Activated T-cell treated with anti-CD3 and anti-CD28 coated beads for 24 hours (primary cell): ENCODE measurements around the gene GYG1.

Source experiments
- DNase-seq: peaks from one replicate; pipeline ENCODE4 v3.0.0-alpha.2; 2020; ENCODE audit warnings: low read depth

The GYG1 gene

DNA sequence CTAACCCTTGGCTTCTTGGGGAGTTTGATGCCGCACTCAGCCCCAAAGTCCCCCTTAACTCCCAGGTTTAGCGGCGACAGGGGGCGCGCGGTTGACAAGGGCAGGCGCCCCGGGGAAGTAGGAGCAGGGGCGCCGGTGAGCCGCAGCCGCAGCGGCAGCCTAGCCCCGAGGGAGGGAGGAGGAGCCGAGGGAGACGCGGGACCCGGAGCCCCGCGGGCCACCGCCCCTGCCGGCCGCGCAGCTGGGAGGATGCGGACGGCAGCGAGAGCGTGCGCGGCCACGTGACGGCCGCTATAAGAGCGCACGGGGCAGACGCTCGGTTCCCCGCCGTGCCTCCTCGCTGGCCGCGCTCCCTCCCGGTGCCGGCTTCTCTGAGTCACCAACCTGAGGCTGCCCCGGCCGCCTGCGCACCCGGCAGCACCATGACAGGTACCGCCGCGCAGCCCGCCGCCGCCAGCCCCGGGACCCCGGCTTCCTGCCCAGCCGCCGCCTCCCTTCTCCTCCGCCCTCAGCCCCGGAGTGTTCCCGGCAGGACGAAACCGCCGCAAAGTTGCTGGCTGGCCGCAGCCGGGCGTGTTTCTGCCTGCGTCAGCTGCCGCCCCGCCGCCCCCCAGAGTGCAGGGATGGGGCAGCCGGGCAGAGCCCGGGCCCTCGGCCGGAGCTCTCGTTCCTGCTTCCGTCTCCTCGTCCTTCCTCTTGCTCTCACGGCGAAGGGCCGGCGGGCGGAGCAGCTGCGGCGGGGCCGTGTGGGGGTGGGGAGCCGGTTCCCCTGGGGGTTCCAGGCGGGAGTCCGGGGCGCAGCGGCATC, at the start of gene GYG1:
Gene GYG1 (plus strand): TSS at position 322 of the 808 bp plus-strand sequence. CDS start 101 bp downstream, at position 423.
- DNase-seq: peak; percentile 72

DNA sequence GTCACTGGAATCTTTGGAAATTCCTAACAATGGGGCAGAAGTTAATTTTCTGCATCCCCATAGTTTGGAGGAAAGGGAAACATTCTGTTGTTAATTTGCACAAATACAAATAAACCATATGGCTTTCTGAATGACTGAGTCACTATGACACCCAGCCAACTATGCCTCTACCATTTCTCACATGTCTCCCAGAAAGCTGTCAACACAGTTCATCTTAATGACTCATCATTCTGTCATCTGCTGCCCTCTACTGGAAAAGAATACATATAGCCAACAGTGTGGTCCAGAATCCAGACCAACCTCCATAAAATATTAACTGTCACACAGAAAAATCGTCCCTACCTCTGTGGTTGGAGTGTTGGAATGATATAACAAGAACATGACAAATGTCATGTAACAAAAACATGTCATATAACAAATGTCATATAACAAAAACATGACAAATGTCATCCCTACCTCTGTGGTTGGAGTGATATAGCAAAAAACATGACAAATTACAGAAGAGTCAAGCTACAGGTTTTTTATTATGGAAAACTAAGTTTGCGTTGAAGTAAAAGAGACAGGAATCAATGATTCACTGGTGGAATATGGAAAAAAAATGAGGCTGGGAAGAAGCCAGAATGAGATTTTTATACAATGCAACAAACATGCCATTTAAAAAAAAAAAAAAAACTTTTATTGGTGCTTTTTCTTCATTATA, 47.7 kb upstream of the GYG1 start:
- DNase-seq: peak; percentile 7

- DNase-seq: no peak
Observed at GRCh38 chr3:148945116-148945515, 46.2 kb upstream of the GYG1 start.

DNA sequence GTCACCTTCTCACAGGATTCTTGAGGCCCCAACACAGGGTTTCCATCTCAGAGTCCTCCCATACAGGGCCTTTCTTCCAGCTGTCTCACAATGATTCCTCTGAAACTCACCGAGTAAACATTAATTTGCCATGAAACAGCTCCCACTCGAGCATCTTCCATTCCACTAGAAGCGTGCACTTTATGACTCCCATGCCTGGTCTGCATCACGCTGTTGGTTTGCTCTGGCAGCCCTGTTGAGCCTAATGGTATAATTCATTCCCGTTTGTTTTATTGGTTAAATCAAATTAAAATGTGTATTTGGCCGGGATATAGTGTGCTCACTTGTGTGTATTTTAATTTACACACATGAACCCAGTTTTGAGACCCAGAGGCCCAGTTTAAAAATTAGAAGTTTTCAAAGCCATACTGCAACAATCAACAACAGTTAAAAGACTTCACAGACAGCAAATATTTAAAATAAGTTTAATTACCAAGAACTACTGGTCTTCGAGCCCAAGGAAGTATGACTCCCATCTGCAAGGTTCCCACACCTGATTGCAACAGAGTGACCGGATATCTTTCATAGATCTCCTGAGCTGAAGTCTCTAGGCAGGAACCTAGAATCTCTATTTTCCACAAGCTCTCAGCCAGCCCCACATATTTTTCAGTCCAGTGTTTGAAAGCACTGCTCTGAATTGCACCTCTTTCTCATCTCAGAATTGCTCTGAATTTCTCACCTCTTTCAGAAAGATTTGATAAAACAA, 42.3 kb upstream of the GYG1 start:
- no peak for DNase-seq

- no peak for DNase-seq
Observed at GRCh38 chr3:148950806-148951205, 40.5 kb upstream of the GYG1 start.

GRCh38 chr3:148951599-148952361, 39.6 kb upstream of the GYG1 start:
- DNase-seq: no peak

GRCh38 chr3:148953094-148953493, 38.2 kb upstream of the GYG1 start:
- no peak for DNase-seq

GRCh38 chr3:148954981-148955380, 36.4 kb upstream of the GYG1 start:
- DNase-seq: no peak

- no peak for DNase-seq
Observed at GRCh38 chr3:148955544-148956346, 35.6 kb upstream of the GYG1 start.

DNA sequence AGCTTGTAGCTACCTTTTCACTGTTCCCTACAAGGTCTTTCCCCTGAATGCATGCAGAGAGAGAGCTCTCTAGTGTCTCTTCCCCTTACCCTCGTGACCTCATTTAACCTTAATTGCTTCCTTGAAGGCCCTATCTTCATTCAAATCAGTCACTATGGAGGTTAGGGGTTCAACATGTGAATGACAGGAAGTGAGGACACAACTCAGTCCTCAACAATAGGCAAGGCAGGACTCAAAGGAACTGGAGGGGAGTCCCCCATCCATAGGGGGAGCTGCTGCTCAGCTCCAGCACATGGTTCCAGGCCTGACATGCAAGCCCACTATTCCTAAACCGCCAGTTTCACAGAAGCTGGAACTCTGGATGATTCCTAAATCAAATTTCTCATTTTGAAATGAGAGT, 33.8 kb upstream of the GYG1 start:
- no peak for DNase-seq

- no peak for DNase-seq
Observed at GRCh38 chr3:148958696-148959095, 32.6 kb upstream of the GYG1 start.

GRCh38 chr3:148962513-148962912, 28.8 kb upstream of the GYG1 start:
- DNase-seq: no peak

- no peak for DNase-seq
Observed at GRCh38 chr3:148964809-148965208, 26.5 kb upstream of the GYG1 start.

GRCh38 chr3:148968321-148968720, 23.0 kb upstream of the GYG1 start:
- no peak for DNase-seq

- DNase-seq: no peak
Observed at GRCh38 chr3:148970271-148970670, 21.1 kb upstream of the GYG1 start.

DNA sequence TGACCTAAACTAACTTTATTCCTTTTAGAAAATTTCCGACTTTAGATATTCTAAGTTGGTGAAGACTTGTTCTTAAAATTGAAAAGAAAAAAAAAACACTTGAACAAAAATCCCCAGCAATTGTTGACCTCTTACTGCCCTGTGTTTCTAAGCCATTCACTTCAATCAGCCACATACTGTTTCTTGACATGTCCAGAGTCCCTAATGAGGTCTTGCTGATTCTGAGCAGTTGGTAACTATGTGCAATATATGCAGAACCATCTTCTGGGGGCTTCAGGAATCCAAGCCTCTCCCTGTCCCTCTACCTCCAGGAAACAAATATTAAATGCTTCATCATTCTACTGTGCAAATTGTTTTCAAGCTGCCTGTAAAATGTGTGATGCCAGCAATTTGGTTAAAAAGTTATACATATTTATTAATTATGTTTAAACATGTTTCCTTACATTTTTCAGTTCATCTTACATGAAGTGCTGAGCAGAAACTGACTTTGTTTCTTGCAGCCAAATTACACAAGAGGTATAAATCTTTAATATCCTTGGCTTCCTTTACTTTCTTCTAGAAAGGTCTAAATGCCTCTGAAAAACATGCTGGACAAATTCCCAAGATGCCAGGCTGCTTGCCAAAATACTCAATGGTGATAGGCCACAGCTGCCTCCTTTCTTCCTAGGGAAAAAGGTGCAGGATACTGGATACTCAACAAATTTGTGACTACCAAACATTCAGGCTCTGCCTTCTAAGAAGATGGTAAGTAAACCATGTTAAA, 19.8 kb upstream of the GYG1 start:
- DNase-seq: no peak

DNA sequence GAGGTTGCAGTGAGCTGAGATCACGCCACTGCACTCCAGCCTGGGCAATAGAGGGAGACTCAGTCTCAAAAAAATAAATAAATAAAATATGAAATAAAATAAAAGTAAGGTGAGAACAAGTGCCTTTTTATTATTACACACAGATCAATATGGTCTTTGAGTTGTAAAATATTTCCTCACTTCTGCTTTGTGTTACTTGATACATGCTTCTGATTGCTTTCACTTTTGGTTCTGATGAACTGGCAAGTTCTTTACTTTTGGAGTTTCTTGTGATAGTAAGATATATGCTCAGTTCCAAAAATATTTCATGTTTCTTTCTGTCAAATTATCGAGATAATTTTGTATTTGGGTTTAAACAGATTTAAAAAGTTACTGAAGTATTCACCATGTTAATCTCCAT, 16.6 kb upstream of the GYG1 start:
- DNase-seq: no peak

DNA sequence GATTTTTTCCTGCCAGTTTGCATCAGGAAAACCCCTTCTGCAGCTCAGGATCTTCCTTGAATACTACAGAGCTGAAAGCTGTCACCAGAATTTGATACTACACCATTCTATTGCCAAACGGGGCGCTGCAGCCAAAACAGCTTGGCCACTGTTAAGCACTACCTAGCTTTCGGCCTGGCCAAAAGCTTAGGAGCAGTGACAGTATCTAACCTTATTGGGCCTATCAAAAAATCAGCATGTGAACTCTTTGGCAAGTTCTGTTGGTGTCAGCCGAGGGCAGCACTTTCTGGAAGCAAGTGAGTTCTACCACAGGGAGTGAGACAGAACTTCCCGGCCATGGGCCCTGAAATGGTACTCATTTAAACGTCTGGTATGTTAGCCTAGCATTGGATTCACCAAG, 16.1 kb upstream of the GYG1 start:
- no peak for DNase-seq

DNA sequence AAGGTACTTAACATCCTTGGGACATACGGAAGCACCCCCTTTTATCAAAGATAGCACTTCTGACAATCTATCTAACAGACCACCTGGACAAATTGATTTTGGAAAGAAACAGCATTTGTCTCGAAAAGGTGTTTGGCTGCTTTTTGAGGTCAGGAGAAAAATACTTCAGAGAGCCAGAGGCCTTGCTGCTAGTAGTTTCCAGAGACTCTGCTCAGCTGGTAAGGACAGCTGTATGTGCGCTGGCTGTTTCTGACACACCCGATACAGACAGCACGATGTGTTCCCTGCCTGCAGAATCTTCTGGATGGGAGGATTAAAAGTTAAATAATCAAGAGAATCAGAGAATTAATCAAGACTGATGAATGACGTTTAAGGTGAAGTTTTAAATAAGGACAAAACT, 15.6 kb upstream of the GYG1 start:
- DNase-seq: no peak

DNA sequence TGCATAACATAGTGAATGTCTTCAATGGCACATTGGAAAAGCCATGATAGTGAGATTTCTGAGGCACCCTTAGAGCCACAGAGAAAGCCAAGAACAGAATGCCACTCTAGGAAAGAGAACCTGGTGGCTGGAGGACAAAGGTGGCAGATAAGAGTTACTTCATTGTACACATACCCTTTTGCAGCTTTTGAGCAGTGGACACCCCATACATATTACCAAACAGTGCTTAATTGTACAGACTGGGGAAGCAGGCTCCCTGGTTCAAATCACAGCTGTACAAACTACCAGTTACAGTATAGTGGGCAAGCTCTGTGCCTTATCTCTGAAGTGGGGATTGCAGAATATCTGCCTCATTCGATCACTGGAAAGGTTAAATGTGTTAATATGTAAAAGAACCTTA, 10.1 kb upstream of the GYG1 start:
- no peak for DNase-seq
